NT2/D1 (cell line): ENCODE measurements around the gene LNP1.
A peak's percentile ranks its signal among the peaks of the same experiment; 100 is the strongest.

Experiments
- DNase-seq: peaks from one replicate; pipeline ENCODE4 v3.0.0-alpha.2; 2011; ENCODE audit warnings: low read depth, low spot score
- H3K27me3 ChIP-seq: 2 replicates; pipeline ENCODE4 v1.6.0; 2011; ENCODE audit warnings: mild to moderate bottlenecking; ENCODE audit not compliant: insufficient read length, insufficient read depth
- H3K36me3 ChIP-seq: 2 replicates; pipeline ENCODE4 v1.6.1; 2011; ENCODE audit warnings: mild to moderate bottlenecking, low read length, mixed read lengths; ENCODE audit not compliant: insufficient read depth, insufficient read length
- H3K4me1 ChIP-seq: 2 replicates; pipeline ENCODE4 v1.5.1; 2011; ENCODE audit not compliant: insufficient read depth, insufficient read length
- H3K4me3 ChIP-seq: 2 replicates; pipeline ENCODE4 v1.5.1; 2011; ENCODE audit warnings: low read depth; ENCODE audit not compliant: insufficient read length
- H3K9ac ChIP-seq: 2 replicates; pipeline ENCODE4 v1.6.0; 2011; ENCODE audit warnings: low read depth; ENCODE audit not compliant: insufficient read length
- H3K9me3 ChIP-seq: 2 replicates; pipeline ENCODE4 v1.5.1; 2011; ENCODE audit warnings: mild to moderate bottlenecking, low read length; ENCODE audit not compliant: insufficient read depth
- SUZ12 ChIP-seq: IDR thresholded peaks from 2 replicates; pipeline ENCODE4 v1.6.1; 2011; ENCODE audit not compliant: insufficient read length, insufficient read depth; ENCODE audit errors: extremely low read depth
- YY1 ChIP-seq: IDR thresholded peaks from 2 replicates; pipeline ENCODE4 v1.6.1; 2011; ENCODE audit not compliant: insufficient read length, insufficient read depth
- ZNF274 ChIP-seq: IDR thresholded peaks from 2 replicates; pipeline ENCODE4 v1.6.1; 2011; ENCODE audit warnings: mild to moderate bottlenecking, low read depth, low read length

Gene LNP1

DNA sequence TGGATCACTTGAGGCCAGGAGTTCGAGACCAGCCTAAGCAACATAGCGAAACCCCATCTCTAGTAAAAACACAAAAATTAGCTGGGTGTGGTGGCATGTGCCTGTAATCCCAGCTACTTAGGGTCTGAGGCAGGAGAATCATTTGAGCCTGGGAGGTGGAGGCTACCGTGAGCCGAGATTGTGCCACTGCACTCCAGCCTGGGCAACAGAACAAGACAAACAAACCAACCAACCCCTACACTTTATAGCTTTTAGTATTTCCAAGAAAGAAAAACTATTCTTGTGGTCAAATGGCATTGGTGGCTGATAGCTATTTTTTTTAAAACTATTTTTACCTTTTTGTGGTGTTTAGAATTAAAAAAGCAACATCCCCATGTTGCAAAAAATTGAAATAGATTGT is 98.3 kb downstream of the LNP1 start:
- Histone ChIP-seq H3K36me3 (no peaks in the 10 kb centered on the region), H3K27me3 (no peaks in the 10 kb centered on the region), H3K9ac (no peak overlapping the region), H3K4me3 (no peak overlapping the region), H3K4me1 (no peaks in the 10 kb centered on the region), H3K9me3 (no peaks in the 10 kb centered on the region)
- TF ChIP-seq SUZ12 (no peak), YY1 (no peak), ZNF274 (no peak)
- no peak for DNase-seq

DNA sequence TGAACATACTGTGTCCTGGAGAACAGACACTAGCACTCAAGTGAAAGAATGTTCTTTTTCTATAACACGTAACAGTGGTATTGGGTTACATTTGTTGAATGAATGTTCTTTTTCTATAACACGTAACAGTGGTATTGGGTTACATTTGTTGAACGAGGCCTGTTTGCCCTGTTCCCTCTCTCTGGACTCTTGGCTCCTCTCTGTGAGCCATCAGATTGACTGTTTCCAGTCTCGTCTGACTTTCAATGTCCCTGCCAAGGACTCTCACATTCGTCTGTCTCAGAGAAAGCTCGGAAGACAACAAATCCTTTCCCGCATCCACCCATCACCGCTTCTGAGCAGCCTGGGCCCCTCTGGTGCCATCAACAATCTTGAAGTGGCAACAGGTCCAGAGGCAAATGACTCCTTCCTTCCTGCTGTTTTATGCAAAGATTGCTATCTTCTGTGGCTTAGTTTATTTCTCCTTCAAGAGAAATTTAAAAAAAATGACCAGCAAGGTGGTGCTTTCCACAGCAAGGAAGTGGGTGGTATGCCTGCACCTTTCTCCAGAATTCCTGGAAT is 99.1 kb downstream of the LNP1 start:
- DNase-seq: peak; percentile 8
- H3K9me3 ChIP-seq: no peaks in the 10 kb centered on the region
- H3K9ac ChIP-seq: no peak overlapping the region
- TF ChIP-seq YY1 (no peak), ZNF274 (no peak), SUZ12 (no peak)
- no peaks in the 10 kb centered on the region for H3K36me3 ChIP-seq
- no peaks in the 10 kb centered on the region for H3K27me3 ChIP-seq
- no peak overlapping the region for H3K4me3 ChIP-seq
- no peaks in the 10 kb centered on the region for H3K4me1 ChIP-seq

DNA sequence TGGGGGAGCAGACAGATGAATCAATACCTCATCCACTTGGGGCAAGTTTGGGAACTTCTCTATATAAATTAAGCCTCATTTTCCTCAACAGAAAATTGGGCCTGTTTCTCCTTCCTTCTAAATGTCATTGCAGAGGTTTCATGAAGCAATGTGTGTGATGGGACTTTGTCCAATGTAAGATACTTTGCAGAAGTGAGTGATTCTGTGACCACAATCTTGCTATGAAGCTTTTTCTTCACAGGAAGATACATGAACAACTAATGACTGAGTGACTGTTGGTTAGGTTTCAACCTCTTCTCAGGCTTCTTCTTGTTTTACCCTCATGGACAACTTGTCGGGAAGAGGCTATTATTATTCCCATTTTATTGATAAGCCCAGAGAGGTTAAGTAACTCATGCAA is 102.1 kb downstream of the LNP1 start:
- TF ChIP-seq YY1 (no peak), ZNF274 (no peak), SUZ12 (no peak)
- no peak for DNase-seq
- Histone ChIP-seq H3K9me3 (peaks cover 4% of the 10 kb centered on the region; the same call in 1 of the 2 replicates), H3K4me3 (no peak overlapping the region), H3K27me3 (no peaks in the 10 kb centered on the region), H3K4me1 (no peaks in the 10 kb centered on the region), H3K9ac (no peak overlapping the region), H3K36me3 (no peaks in the 10 kb centered on the region)
